AG09319 (cell line): Measurements from ENCODE around the gene KCNK6.
A peak's percentile ranks its signal among the peaks of the same experiment; 100 is the strongest.

Experiments used
- DNase-seq: peaks from one replicate; pipeline ENCODE4 v3.0.0-alpha.2; 2010; ENCODE audit warnings: low read depth; ENCODE audit errors: extremely low read depth
- CTCF ChIP-seq: IDR thresholded peaks from 2 replicates; pipeline ENCODE4 v1.5.1; 2011; ENCODE audit warnings: low read depth, mild to moderate bottlenecking, inconsistent platforms, low read length, moderate library complexity

The KCNK6 gene

GRCh38 chr19:38287604-38288003 lies 32.0 kb upstream of the KCNK6 start:
- TF ChIP-seq CTCF, result no peak
- no peak for DNase-seq

GRCh38 chr19:38288123-38288855 lies 31.4 kb upstream of the KCNK6 start:
- DNase-seq, result no peak
- TF ChIP-seq CTCF, result no peak

- TF ChIP-seq CTCF, result no peak
- DNase-seq, result no peak
Observed at GRCh38 chr19:38289955-38290354, 29.7 kb upstream of the KCNK6 start.

- DNase-seq, result peak; percentile 67
- TF ChIP-seq CTCF, result no peak
Observed at GRCh38 chr19:38290631-38291147, 29.0 kb upstream of the KCNK6 start.

- no peak for DNase-seq
- no peak; the same call in 1 of the 2 replicates for TF ChIP-seq CTCF
Observed at GRCh38 chr19:38291855-38292254, 27.8 kb upstream of the KCNK6 start.

GRCh38 chr19:38293281-38293680 lies 26.4 kb upstream of the KCNK6 start:
- DNase-seq, result no peak
- no peak for TF ChIP-seq CTCF

GRCh38 chr19:38294090-38294489 lies 25.6 kb upstream of the KCNK6 start:
- no peak for DNase-seq
- no peak for TF ChIP-seq CTCF
